ENCODE measurements around the gene XYLT1.

DNA sequence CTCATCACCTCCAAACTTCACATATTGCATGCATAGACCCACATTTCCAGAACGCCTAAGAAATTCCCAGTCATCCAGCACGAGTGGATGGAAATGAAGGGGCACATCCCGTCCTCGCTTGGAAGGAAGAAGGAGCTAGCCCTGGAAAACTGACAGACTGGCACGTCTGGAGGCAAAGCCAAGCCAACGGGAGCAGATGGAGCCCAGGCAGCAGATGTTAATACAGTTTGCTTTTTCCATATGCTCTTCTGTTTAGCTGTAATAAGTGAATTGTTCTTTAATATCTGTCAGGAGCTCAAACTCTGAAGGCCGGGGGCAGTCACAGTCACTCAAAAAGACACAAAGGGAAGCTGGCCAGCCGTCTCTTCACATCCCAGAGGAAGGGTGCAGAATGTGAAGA lies 187.7 kb downstream of the XYLT1 start:
- TF ChIP-seq, protein P1, sequence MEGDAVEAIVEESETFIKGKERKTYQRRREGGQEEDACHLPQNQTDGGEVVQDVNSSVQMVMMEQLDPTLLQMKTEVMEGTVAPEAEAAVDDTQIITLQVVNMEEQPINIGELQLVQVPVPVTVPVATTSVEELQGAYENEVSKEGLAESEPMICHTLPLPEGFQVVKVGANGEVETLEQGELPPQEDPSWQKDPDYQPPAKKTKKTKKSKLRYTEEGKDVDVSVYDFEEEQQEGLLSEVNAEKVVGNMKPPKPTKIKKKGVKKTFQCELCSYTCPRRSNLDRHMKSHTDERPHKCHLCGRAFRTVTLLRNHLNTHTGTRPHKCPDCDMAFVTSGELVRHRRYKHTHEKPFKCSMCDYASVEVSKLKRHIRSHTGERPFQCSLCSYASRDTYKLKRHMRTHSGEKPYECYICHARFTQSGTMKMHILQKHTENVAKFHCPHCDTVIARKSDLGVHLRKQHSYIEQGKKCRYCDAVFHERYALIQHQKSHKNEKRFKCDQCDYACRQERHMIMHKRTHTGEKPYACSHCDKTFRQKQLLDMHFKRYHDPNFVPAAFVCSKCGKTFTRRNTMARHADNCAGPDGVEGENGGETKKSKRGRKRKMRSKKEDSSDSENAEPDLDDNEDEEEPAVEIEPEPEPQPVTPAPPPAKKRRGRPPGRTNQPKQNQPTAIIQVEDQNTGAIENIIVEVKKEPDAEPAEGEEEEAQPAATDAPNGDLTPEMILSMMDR (conservative IDR thresholded peaks at IDR 0.05; ENCODE audit: low read length), result no peak
- TF ChIP-seq EZH2phosphoT487 (IDR thresholded peaks at IDR 0.05; ENCODE audit: borderline replicate concordance), result no peak

Data from Loucy (cell line).